Hematopoietic multipotent progenitor cell treated with erythropoietin and hydrocortisone succinate and interleukin-3 and kit ligand, for 15 days (in vitro differentiated cells): ENCODE results near the gene TNFSF10.
"Not testable (repeated sequence)": the region's sequence is repeated elsewhere in the genome, so short reads cannot be mapped to it uniquely, and the experiment has no call there.

Experiments used
- DNase-seq: peaks from one replicate; pipeline ENCODE4 v3.0.0-alpha.2; 2015; ENCODE audit warnings: low spot score

TNFSF10 gene

DNA sequence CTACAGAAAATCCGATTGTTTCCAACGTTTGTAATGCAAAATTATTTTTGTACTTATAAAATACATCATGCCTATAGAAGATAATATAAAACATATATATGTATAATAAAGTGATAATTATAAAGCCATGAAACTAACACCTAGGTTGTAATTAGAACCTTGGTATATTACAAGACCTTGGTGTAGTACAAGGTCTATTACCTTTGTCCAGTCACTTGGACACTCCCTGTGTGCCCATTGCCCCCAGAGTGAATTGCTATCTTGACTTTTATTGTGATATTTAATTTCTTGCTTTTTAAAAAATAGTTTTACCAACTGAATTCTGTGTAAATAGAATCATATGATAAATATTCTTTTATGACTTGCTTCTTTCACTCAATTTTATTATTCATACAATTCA, 20.7 kb upstream of the TNFSF10 start:
- DNase-seq = no peak

DNA sequence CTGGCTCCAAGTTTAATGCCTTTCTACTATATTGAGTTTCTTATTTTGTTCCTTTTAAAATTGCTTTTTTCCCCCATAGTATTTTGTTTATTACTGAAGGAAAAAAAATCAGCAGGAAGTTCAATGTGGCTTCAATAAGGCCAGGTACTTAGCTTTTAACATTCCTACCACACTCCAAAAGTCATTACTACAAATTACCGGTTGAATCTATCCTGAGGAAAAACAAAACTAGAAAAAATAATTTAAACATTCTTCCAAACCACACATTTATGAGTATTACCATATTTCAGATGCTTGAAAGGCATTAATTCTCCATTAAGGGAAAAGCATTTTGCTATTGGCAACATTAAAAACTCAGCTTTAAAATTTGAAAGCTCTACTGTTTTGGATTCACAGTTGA, 20.2 kb upstream of the TNFSF10 start:
- no peak for DNase-seq

DNA sequence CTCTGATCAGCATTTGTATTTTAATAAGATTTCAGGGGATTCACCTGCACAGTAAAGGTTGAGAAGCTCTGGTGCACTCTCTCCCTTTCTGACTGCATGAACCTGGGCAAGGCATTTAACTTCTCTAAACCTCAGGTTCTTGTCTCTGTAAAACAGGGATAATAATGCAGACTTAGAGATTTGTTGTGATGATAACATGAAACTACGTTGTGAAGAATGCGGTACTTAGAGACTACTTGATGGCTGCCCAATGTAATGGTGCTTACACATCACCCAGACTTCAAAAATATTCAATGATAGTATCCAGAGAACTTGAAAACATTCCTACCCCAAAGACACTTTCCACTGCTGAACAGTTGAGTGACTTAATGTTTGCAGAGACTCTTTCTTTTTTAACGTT, 19.8 kb upstream of the TNFSF10 start:
- no peak for DNase-seq

DNA sequence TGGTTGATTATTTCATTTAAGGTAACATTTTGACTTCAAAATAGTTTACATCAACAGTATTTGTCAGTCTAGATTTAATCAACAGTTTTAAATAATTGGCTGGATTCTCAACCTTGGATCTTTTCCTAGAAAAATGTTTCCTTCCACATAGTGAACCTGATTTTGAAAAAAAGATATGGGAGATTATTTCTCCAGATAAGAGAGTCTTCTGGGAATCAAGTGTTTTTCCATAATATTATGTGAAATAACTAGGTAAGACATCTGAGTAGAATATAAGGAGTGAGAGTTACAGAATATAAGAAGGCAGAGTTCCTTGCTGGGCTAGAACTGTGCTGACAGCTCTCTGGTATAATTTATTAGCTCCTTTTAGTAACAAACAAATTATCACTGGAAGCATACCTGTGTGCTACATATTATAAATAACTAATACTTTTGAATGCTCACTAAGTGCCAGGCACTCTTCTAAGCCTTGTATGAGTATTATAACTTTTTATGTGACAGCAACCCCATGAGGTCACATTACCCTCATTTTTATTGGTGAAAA, 18.8 kb upstream of the TNFSF10 start:
- no peak for DNase-seq

DNA sequence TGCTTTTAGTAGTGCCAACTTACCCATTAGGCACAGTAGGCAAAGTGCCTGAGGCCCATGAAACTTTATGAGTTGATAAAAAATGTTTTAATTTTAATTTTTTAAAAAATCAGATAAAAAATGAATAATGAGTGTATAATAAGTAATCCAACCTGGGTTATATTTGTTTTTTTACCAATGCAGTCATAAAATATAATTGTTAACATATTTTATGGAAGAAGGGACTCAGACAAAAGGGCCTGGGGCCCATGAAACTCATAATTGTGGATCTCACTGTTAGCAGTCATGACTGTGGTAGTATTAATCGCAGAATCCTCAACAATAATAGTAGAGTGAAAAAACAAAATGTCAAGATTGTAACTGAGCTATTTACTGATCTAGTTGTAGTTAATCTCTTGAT, 16.8 kb upstream of the TNFSF10 start:
- DNase-seq = no peak

DNA sequence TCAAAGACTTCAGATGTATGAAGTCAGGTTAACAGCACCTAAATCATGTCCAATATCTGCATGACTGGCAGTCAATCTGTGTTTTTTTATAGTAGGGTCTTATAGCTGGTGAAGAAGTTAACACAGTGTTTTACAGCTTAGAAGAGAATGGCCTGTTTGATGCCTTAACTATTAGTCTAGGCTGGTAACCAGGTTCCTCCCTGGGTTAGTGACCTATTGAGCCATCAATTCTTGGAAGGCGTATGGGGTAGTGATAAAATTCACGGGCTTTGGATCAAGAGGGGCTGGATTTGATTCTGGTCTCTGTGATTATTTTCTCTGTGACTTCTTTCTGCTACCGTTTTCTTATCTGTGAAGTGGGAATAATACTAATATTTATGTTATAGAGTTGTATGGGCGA, 16.0 kb upstream of the TNFSF10 start:
- no peak for DNase-seq

DNA sequence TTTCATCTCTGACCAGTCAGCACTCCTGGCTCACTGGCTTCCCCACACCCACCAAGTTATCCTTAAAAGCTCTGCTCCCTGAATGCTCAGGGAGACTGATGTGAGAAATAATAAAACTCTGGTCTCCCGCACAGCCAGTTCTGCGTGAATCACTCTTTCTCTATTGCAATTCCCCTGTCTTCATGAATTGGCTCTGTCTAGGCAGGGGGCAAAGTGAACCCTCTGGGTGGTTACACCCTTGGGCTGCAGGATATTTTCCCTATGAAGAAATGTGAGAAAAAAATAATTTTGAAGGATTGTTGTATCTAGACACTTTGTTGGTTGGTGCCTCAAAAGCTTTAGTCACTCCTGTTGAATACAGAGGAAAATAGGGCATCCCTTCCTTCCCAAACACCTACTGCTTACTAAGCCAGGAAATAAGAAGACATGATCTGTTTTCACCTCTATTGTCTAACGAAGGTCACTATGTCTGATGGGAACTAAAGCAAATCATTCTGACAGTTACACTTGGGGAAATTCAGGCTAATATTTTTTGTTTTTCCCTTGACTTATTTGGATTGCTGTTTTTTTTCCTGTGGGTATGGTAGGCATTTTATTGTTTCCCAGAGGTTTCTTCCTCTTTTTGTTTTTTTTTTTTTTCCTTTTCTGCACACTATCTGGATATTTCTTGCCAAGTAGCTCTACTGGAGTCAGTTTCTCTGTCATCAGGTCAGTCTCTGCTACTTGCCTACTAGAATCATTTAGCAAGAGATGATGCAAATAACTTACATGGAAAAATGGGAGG, 15.3 kb upstream of the TNFSF10 start:
- no peak for DNase-seq

DNA sequence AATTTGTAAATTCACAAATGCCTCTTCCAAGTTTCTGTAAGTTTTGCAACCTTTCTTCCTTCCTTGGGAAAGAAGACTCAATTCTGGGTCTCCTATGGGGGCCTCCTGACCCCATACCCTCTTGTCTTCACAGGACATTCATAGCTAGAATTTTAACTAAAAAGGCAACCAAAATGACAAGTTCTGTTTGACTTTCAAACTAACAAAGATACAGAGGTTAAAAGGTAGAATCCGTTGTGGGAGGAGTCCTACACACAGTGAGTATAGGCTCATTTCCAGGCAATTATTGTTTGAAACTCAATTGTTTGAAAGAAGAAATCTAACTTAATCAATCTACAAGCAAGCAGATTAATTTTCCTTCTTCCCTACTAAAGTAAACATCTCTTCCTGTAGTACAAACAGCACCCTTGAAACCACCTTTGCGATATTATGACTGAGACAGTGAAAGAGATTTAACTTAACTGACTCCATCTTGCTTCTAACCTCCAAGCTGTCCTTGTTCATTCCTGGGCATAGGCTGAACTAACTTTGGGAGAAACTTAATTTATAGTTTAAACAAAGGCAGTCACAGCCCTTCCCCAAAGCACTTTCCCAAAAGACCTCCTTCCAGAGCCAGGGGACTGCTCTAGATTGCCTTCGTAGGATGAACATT, 14.4 kb upstream of the TNFSF10 start:
- no peak for DNase-seq

DNA sequence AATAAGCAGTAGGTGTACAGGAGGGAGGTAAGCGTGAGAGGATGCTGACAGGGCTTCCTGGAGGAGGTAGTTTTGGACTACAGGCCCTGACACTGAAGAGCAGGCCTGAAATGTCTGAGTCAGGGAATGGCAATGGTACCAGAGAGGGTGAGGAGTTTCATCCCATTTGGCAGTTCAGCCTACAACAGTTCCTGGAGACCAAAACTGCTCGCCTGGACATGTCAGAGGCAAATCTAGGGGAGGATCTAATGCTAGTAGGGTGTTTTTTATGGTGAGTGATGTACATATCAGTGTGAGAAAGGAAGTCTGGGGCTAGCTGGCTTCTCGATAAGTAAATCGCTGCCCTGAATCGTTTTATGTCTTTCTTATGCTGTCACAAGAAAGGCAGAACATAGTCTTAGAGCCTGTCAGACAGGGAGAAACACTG, 13.8 kb upstream of the TNFSF10 start:
- DNase-seq = no peak

DNA sequence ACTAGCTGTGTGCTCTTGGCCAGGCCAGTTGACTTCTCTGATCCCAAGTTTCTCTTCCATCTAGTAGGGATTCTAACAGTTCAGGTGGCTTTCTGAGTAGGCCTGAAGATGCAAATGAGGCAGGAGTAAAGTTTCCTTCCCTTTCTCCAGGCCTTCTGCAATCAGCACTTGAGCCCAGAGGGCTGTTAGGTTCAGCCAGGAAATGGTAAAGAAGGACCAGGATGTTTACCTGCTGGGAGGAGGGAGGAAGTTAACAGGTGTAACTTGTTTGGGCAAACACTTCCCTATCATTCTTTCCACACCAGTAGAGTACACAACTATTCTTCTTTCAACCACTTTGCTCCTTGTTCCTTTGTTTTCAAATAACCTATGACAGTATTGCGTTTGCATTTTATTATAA, 13.3 kb upstream of the TNFSF10 start:
- no peak for DNase-seq

DNA sequence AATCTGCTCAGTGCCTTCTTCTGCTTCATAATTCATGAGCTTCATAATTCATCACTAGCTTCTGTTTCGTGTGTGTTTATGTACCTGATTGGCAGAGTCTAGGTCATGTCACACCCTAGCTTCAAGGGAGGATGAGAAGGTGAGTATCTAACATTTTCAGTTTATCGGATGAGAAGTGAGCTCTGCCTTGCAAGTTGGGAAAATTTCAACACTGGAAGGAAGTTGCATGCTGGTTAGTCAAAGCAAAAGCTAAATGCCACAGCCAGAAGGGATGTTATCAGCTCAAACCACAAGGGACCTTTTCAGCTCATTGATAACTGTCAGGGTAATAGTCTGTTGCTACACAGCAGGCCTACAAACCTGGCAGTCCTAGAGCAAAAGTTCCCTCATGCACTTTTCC, 7.3 kb upstream of the TNFSF10 start:
- DNase-seq = peak; percentile 28

DNA sequence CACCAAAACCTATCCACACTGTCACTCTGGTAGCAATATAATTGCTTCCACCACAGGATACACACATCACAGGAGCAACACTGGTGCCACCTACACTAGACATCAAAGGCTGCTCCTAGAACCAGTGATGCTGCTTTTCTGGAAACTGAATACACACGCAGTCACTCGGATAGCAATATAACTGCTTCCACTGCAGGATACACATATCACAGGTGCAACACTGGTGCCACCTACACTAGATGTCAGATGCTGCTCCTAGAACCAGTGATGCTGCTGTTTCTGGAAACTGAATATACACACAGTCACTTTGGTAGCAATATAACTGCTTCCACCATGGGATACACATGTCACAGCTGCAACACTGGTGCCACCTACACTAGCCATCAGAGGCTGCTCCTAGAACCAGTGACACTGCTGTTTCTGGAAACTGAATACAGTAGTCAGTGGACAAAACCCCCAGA, 6.9 kb upstream of the TNFSF10 start:
- no peak for DNase-seq

DNA sequence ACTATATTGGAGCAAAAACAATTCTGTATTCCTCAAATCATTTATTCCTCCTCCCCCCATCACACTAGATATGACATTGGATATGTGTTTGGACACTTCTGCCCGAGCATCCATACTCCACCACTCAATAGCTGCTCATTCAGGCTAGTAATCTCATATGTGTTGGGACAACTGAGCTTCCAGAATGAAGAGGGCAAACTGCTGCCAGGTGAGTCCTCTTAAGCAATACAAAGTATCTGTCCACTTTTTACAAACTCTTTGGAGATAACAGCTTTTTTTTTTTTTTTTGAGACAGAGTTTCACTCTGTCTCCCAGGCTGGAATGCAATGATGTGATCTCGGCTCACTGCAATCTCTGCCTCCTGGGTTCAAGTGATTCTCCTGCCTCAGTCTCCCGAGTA, 5.4 kb upstream of the TNFSF10 start:
- DNase-seq = no peak

DNA sequence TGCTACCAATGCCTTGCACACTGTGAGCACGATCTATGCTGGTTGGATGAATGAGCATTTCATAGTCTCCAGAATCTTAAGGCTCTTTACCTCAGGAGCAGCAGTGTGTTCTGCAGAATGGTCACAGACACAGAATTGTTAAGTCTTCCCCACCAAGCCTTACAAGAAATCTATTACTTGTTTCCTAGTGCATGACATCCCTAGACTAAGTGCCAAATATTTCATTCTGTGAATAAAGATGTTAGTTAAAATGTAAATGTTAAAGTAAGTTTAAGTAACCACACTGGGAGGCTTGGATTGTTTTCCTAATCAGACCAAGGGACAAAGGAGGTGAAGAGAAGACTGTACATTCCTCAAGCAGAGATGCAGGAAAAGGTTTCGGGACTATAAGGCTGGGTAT, 4.1 kb upstream of the TNFSF10 start:
- no peak for DNase-seq

DNA sequence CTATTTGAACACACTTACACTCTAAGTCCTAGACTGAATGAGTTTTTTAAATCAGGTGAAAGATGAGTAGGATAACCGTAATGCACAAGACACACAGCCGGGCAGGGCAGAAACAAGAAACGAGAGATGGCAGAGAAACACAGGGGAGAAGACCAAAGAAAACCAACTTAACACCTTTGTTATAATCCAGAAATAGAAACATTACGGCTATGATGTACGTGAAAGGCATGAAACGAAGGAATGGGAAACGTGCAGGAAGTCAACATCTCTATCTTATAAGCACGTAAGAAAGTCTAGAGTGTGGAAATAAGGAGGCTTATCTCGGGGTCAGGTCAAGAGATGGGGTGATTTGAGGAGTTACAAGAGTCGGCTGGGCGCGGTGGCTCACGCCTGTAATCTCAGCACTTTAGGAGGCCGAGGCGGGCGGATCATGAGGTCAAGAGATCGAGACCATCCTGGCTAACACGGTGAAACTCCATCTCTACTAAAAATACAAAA, 1.9 kb upstream of the TNFSF10 start:
- no peak for DNase-seq

DNA sequence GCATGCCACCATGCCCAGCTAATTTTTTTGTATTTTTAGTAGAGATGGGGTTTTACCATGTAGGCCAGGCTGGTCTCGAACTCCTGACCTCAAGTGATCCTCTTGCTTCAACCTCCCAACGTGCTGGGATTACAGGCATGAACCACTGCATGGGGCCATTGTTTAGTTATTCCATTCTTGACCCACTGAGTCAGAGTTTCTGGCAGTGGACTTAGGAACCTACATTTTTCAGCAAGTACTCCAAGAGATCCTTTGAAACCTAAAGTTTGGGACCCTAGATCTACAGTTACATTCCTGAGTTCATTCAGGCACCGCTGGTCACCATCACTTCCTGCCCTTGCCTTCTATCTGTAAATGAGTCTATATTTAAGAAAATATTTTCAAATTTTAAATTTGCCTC, 1.4 kb upstream of the TNFSF10 start:
- DNase-seq = no peak

DNA sequence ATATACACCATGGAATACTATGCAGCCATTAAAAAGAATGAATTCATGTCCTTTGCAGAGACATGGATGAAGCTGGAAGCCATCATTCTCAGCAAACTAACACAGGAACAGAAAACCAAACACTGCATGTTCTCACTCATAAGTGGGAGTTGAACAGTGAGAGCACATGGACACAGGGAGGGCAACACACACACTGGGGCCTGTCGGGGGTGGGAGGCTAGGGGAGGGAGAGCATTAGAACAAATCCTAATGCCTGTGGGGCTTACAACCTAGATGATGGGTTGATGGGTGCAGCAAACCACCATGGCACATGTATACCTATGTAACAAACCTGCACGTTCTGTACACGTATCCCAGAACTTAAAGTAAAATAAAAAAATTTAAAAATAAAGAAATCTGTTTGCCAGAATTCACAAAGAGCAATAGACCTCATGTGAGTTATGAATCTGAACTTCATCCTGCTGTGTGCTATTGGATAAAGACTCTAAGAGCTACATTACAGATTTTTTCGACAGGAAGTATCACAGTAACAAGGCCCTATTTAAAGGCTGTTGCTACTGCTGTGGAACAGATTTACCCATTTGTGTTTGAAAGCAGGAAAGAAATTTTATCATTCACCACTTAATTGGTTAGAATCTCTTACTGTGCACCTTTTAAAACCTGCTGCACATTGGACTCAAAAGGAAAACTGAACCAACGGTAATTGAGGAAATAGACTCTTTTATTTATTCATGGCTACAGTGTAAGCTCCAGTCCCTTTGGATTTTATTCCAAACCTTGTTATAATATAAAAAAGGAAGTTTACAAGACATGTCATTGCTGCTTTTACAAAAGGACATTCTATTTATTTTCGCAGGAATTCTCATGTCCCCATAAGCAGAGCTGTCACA, 1.1 kb downstream of the TNFSF10 start:
- not testable (repeated sequence) for DNase-seq

DNA sequence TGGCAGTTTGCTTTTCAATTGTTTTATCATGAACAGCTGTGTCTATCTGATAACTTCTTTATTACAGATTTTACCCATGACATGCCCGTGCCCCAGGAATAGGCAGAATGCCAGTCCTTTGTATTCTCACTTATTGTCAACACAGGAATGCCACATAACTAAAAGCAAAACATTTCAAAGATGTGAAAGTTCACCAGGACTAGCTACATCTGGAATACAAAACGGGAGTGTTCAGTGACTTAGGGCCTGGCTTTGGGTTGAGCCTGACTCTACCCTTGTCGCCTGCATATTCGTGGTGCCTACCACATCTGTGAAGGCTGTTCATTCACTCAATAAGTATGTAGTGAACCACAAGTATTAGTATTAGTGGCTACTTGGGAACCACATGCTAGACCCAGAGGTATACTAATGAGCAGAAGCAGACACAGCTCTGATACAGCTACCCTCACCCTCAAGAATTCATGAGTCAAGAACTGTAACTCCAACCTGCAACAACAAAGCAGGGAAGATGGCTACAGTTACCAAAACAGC, 2.9 kb downstream of the TNFSF10 start:
- DNase-seq = no peak

DNA sequence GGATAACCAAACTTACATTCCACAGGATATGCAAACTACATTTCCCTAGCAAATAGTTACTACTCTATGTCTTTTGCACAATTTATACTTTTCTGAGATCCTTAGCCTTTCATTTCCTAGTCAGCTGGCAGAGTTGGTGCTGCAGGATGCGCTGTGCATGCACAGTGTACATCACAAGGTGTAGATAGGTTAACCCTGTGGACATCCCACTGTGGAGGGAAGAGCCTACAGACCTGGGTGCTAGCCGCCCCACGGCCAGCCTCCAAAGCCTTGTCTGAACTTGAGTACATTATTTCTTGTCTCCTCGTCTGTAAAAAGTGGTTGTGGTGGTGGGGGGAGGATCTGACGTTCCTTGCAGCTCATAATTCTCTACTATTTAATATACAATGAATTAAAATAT, 3.5 kb downstream of the TNFSF10 start:
- no peak for DNase-seq

DNA sequence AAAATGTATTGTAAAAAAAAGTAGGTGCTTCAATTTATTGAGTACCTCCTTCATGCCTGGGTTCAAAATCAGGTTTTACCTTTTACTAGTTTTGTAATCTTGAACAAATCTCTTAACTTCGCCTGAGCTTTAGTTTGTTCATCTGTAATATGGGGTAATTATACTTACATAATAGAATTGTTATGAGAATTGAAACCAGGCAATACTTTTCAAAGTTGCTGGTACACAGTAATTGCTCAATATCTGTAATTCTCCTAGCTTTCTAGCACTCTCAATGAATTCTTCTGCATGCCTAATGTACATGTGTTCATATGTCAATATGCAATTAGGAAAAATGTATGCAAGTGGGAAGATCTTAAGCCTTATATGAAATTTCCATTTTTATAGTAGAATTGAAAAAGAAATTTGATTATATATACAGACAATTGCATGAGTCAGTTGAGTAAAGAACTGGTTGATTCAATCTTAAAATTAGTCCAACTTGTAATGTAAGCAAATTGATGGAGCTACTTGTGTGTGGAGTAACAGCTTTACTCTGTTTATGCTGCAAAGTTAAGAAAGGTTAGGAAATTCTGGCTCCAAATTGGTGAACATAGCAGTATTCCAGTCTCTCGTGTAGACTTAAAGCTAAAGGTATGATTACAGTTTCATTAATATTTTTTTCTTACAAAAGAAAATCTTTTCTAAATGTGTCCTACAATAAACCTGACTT, 4.1 kb downstream of the TNFSF10 start:
- no peak for DNase-seq

DNA sequence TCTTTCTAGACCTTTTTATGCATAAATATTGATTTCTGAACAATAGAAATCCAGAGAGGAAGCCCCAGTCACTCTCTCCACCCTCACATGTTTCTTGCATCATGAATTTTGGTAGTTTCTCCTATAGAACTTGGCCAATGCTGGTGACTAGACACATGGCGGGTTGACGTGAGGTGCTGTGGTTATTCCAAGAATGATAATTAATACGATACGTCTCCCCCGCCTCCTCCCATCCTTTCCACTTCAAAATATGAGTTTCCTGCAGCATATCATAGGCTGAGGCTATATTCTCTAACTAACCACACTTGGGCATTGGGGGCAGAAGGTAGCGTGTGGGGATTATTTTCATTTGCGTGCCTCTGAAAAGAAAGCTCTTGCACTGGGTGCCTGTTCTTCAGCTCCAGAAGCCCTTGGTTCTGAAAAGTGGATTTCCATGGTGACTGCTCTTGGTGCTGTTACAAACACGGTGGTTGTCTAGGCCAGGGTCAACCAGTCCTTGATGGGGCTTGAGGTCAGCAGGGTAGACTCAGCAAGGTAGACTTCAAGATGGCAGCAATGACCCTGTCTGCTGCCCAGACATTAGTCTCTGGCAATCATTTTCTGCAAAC, 5.3 kb downstream of the TNFSF10 start:
- no peak for DNase-seq
